PC-9 (cell line): ENCODE results near the gene NT5DC4. TPM values are rescaled to one million over a fixed set of nuclear protein-coding genes. Genes with fewer than 3 reads are reported as not detected.

ENCODE experiments used
- BruUV-seq: library from RNA; stranded (reverse); fragments of 400-500 nt; replicated peaks from 2 replicates; lab custom pipeline; 2021; lab: Mats Ljungman, UMichigan
- CTCF ChIA-PET: fragments of 300-600 bp; sonication (Branson Sonifier 250); formaldehyde crosslinking; loops from one replicate; lab custom pipeline; 2022; ENCODE audit warnings: antibody characterized with exemption; lab: Charles Lee
- POLR2A ChIA-PET: fragments of 300-600 bp; sonication (Branson Sonifier 250); formaldehyde crosslinking; loops from one replicate; lab custom pipeline; 2022; ENCODE audit warnings: antibody characterized with exemption; ENCODE audit not compliant: unreplicated experiment; lab: Charles Lee
- DNase-seq, 2 experiments: peaks; one replicate each; pipeline versions ENCODE4 v3.0.0 to v3.0.0-alpha.2; 2015 to 2022; ENCODE audit warnings: mixed read lengths in 1 of 2
- H2AFZ ChIP-seq: fragments of 200-600 bp; sonication (generic); 2 replicates; pipeline ENCODE4 v1.8.1; 2017; ENCODE audit warnings: antibody characterized with exemption
- H3F3A ChIP-seq: fragments of 200-600 bp; sonication (generic); 2 replicates; pipeline ENCODE4 v1.8.1; 2017; ENCODE audit warnings: antibody characterized with exemption, mild to moderate bottlenecking, low read depth; ENCODE audit not compliant: insufficient read depth
- H3K27ac ChIP-seq: fragments of 200-600 bp; sonication (generic); 2 replicates; pipeline ENCODE4 v1.6.1; 2016; ENCODE audit warnings: mixed run types
- H3K27me3 ChIP-seq: fragments of 200-600 bp; sonication (generic); 2 replicates; pipeline ENCODE4 v1.6.1; 2016; ENCODE audit warnings: low read depth, mixed run types; ENCODE audit not compliant: insufficient read depth
- H3K36me3 ChIP-seq: fragments of 200-600 bp; sonication (generic); 2 replicates; pipeline ENCODE4 v1.6.1; 2016; ENCODE audit warnings: low read depth, mixed run types
- H3K4me1 ChIP-seq: fragments of 200-600 bp; sonication (generic); replicated peaks from 2 replicates; pipeline ENCODE4 v1.6.1; 2016; ENCODE audit warnings: mixed run types; ENCODE audit not compliant: insufficient read depth
- H3K4me2 ChIP-seq: fragments of 200-600 bp; sonication (generic); 2 replicates; pipeline ENCODE4 v1.6.1; 2017; ENCODE audit warnings: mixed run types
- H3K4me3 ChIP-seq: fragments of 200-600 bp; sonication (generic); 2 replicates; pipeline ENCODE4 v1.6.1; 2016; ENCODE audit warnings: mixed run types
- H3K79me2 ChIP-seq: fragments of 200-600 bp; sonication (generic); 2 replicates; pipeline ENCODE4 v1.6.1; 2017; ENCODE audit warnings: low read depth, mixed run types
- H3K9me2 ChIP-seq: fragments of 200-600 bp; sonication (generic); 2 replicates; pipeline ENCODE4 v1.8.1; 2017; ENCODE audit warnings: mild to moderate bottlenecking; ENCODE audit not compliant: insufficient read depth
- H3K9me3 ChIP-seq: fragments of 200-600 bp; sonication (generic); 2 replicates; pipeline ENCODE4 v1.8.1; 2016; ENCODE audit warnings: low read depth; ENCODE audit not compliant: insufficient read depth
- H4K20me1 ChIP-seq: fragments of 200-600 bp; sonication (generic); 2 replicates; pipeline ENCODE4 v1.8.1; 2017; ENCODE audit not compliant: insufficient read depth
- CTCF ChIP-seq: fragments of 200-600 bp; sonication (generic); conservative IDR thresholded peaks from 2 replicates; pipeline ENCODE4 v1.6.1; 2017; ENCODE audit warnings: mixed run types, antibody characterized with exemption, mild to moderate bottlenecking, moderate library complexity
- EZH2 ChIP-seq: fragments of 200-600 bp; sonication (generic); IDR thresholded peaks from 2 replicates; pipeline ENCODE4 v1.8.0; 2017; ENCODE audit warnings: antibody characterized with exemption, low read depth
- intact Hi-C: fragments of 100-400 bp; cut with micrococcal nuclease; formaldehyde crosslinking; loops from one replicate; pipeline ENCODE4 v1.10.0; 2022; ENCODE audit not compliant: unreplicated experiment
- total RNA-seq: library from RNA; stranded (reverse); gene quantifications from 2 replicates; pipeline ENCODE4 v1.2.3, GENCODE V29; 2021

Gene NT5DC4
- total RNA-seq, 1 experiment from 2014 or later = 6.1 TPM

- TF ChIP-seq CTCF (no peak), EZH2 (no peak)
- ChIA-PET POLR2A (no interaction called here), CTCF (interaction anchor here (0.6 kb wide), 1 partner anchor 215 kb away, joined by 4 read pairs; no protein-coding TSS in a partner anchor)
- intact Hi-C loops = no loop called here
- Histone ChIP-seq H3K4me3 (no peak overlapping the region), H3K4me2 (peak overlapping the region; percentile 30), H3K79me2 (no peaks in the 10 kb centered on the region), H3K4me1 (peaks cover 41% of the 10 kb centered on the region), H2AFZ (no peak overlapping the region), H3K27me3 (no peaks in the 10 kb centered on the region), H3K9me2 (no peaks in the 10 kb centered on the region), H3F3A (peaks cover 2% of the 10 kb centered on the region; the same call in 1 of the 2 replicates), H3K27ac (peak overlapping the region; percentile 78), H3K36me3 (no peaks in the 10 kb centered on the region), H3K9me3 (peaks cover 13% of the 10 kb centered on the region), H4K20me1 (no peaks in the 10 kb centered on the region)
- DNase-seq = peak in 1 of 2 experiments; percentile 67
- no TSS peak for BruUV-seq
Observed at GRCh38 chr2:112787294-112787693, 66.5 kb downstream of the NT5DC4 start.

GRCh38 chr2:112787729-112788393 is 67.0 kb downstream of the NT5DC4 start:
- peak overlapping the region; percentile 78 for H3K27ac ChIP-seq
- CTCF ChIA-PET = interaction anchor here (0.6 kb wide), 1 partner anchor 215 kb away, joined by 4 read pairs; no protein-coding TSS in a partner anchor

GRCh38 chr2:112788653-112789052 is 67.8 kb downstream of the NT5DC4 start:
- H3K79me2 ChIP-seq = no peaks in the 10 kb centered on the region
- POLR2A ChIA-PET = no interaction called here
- CTCF ChIA-PET = no interaction called here

More at GRCh38 chr2:112787729-112788393, 67.0 kb downstream of the NT5DC4 start:
- H3K27me3 ChIP-seq = no peaks in the 10 kb centered on the region
- H3K36me3 ChIP-seq = no peaks in the 10 kb centered on the region
- POLR2A ChIA-PET = no interaction called here
- H3F3A ChIP-seq = peaks cover 8% of the 10 kb centered on the region
- no TSS peak for BruUV-seq
- H3K4me1 ChIP-seq = peaks cover 47% of the 10 kb centered on the region
- DNase-seq = no peak
- H2AFZ ChIP-seq = no peak overlapping the region
- H3K79me2 ChIP-seq = no peaks in the 10 kb centered on the region
- no peak overlapping the region for H3K4me3 ChIP-seq
- TF ChIP-seq CTCF (no peak), EZH2 (no peak)
- H3K9me2 ChIP-seq = no peaks in the 10 kb centered on the region
- peak overlapping the region; percentile 30 for H3K4me2 ChIP-seq
- no peaks in the 10 kb centered on the region for H4K20me1 ChIP-seq
- peaks cover 16% of the 10 kb centered on the region for H3K9me3 ChIP-seq
- intact Hi-C loops = no loop called here

More at GRCh38 chr2:112788653-112789052, 67.8 kb downstream of the NT5DC4 start:
- intact Hi-C loops = no loop called here
- Histone ChIP-seq H3K9me3 (peaks cover 24% of the 10 kb centered on the region), H3K4me3 (no peak overlapping the region), H3K9me2 (no peaks in the 10 kb centered on the region), H3K36me3 (no peaks in the 10 kb centered on the region), H4K20me1 (no peaks in the 10 kb centered on the region), H3F3A (peaks cover 16% of the 10 kb centered on the region), H3K4me2 (no peak overlapping the region), H3K27ac (no peak overlapping the region), H2AFZ (no peak overlapping the region), H3K4me1 (peaks cover 52% of the 10 kb centered on the region), H3K27me3 (no peaks in the 10 kb centered on the region)
- DNase-seq = no peak
- no peak for TF ChIP-seq CTCF
- TF ChIP-seq EZH2 = no peak
- no TSS peak for BruUV-seq

Other genes with a start within 250 kb of the NT5DC4 start
- gene TTL, start 238.9 kb upstream of the NT5DC4 start, total RNA-seq = 25.4 and 26.1 TPM in 2 replicates
- 27.7 and 30.0 TPM in 2 replicates for gene POLR1B, start 178.6 kb upstream of the NT5DC4 start, total RNA-seq
- gene CHCHD5, start 136.4 kb upstream of the NT5DC4 start, total RNA-seq = 38.4 and 64.3 TPM in 2 replicates
- 99.9 and 106 TPM in 2 replicates for gene SLC20A1, start 75.1 kb upstream of the NT5DC4 start, total RNA-seq
- 17.7 and 28.7 TPM in 2 replicates for gene CKAP2L, start 43.6 kb downstream of the NT5DC4 start, total RNA-seq
- gene IL1A, start 63.5 kb downstream of the NT5DC4 start, total RNA-seq = 0.55 TPM in 2 replicates
- 1.4 TPM in 2 replicates for gene IL1B, start 115.8 kb downstream of the NT5DC4 start, total RNA-seq
- gene IL37, start 190.1 kb downstream of the NT5DC4 start, total RNA-seq = 1.0 and 1.7 TPM in 2 replicates